LNCaP clone FGC (cell line): ENCODE measurements around the gene DGKB.

ENCODE experiments used
- DNase-seq: peaks from one replicate; pipeline ENCODE4 v3.0.0-alpha.2; 2011; ENCODE audit warnings: low read depth
- H3K4me3 ChIP-seq: 2 replicates; pipeline ENCODE4 v1.5.1; 2011; ENCODE audit warnings: mild to moderate bottlenecking, low read depth, low read length, control low read depth
- CTCF ChIP-seq: IDR thresholded peaks from 2 replicates; pipeline ENCODE4 v1.5.1; 2012; ENCODE audit warnings: mild to moderate bottlenecking; ENCODE audit not compliant: control insufficient read depth, insufficient read depth; ENCODE audit errors: extremely low read depth

The DGKB gene

GRCh38 chr7:14124716-14125115 is 777.8 kb downstream of the DGKB start:
- DNase-seq = no peak
- TF ChIP-seq CTCF = no peak
- H3K4me3 ChIP-seq = no peak overlapping the region

GRCh38 chr7:14123923-14124322 is 778.6 kb downstream of the DGKB start:
- DNase-seq = no peak
- TF ChIP-seq CTCF = no peak

GRCh38 chr7:14115701-14116100 is 786.9 kb downstream of the DGKB start:
- no peak overlapping the region for H3K4me3 ChIP-seq
- no peak for TF ChIP-seq CTCF
- DNase-seq = no peak

More at GRCh38 chr7:14123923-14124322, 778.6 kb downstream of the DGKB start:
- H3K4me3 ChIP-seq = no peak overlapping the region

GRCh38 chr7:14104861-14105260 is 797.7 kb downstream of the DGKB start:
- no peak overlapping the region for H3K4me3 ChIP-seq
- DNase-seq = no peak
- TF ChIP-seq CTCF = no peak

- H3K4me3 ChIP-seq = no peak overlapping the region
- DNase-seq = no peak
- TF ChIP-seq CTCF = no peak
Observed at GRCh38 chr7:14096159-14096558, 806.4 kb downstream of the DGKB start.

- no peak overlapping the region for H3K4me3 ChIP-seq
- TF ChIP-seq CTCF = no peak
- peak; percentile 62 for DNase-seq
Observed at GRCh38 chr7:14095233-14095950, 807.2 kb downstream of the DGKB start.
